ENCODE data around the gene STAT6.

Gene STAT6

GRCh38 chr12:57151741-57152630 lies 40.8 kb upstream of the STAT6 start:
- in situ Hi-C loops (cut with MboI; ENCODE audit: low pct_unique_long_range_greater_than_20kb, low sequenced_read_pairs, unreplicated experiment): no loop called here
- TF ChIP-seq, protein P1, sequence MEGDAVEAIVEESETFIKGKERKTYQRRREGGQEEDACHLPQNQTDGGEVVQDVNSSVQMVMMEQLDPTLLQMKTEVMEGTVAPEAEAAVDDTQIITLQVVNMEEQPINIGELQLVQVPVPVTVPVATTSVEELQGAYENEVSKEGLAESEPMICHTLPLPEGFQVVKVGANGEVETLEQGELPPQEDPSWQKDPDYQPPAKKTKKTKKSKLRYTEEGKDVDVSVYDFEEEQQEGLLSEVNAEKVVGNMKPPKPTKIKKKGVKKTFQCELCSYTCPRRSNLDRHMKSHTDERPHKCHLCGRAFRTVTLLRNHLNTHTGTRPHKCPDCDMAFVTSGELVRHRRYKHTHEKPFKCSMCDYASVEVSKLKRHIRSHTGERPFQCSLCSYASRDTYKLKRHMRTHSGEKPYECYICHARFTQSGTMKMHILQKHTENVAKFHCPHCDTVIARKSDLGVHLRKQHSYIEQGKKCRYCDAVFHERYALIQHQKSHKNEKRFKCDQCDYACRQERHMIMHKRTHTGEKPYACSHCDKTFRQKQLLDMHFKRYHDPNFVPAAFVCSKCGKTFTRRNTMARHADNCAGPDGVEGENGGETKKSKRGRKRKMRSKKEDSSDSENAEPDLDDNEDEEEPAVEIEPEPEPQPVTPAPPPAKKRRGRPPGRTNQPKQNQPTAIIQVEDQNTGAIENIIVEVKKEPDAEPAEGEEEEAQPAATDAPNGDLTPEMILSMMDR (IDR thresholded peaks at IDR 0.05; ENCODE audit: extremely low read depth, insufficient read depth, missing control alignments): no peak
- DNase-seq (ENCODE audit: low spot score): no peak

- DNase-seq (ENCODE audit: low spot score): no peak
- TF ChIP-seq, protein P1 (IDR thresholded peaks at IDR 0.05; ENCODE audit: extremely low read depth, insufficient read depth, missing control alignments): no peak
- in situ Hi-C loops (cut with MboI; ENCODE audit: low pct_unique_long_range_greater_than_20kb, low sequenced_read_pairs, unreplicated experiment): no loop called here
These were observed 39.3 kb upstream of the STAT6 start for GRCh38 chr12:57150400-57151000.

DNA sequence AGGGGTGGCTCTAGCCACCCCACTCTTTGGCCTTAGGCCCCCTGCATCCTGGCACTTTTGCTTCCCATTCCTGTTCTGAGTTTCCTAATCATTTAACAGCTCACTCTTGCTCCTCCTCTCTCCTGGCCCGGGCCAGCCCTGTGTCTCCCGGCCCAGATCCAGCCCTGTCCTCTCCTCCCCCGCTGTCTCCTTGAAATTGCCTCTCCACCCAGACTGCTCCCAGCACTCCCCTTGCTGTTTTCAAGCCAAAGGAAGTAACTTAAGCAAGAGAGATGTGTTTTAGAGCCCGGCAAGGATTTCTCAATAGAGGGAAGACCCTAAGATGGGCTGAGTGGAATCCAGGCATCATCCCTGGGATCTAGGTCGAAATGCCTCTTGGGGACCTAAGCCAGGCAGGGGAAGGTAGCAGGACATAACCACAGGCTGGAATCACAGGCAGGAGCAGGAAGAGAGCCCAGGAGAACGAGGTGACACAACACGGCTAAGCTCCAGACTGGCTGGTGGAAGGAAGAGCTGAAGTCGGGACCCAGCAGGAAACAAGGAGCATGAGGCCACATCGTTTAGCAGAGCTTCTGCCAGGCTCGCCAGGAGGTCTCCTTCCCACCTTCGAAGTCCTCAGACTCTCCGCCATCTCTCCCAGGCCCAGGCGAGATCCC lies 38.2 kb upstream of the STAT6 start:
- TF ChIP-seq, protein P1 (IDR thresholded peaks at IDR 0.05; ENCODE audit: extremely low read depth, insufficient read depth, missing control alignments): no peak
- no peak for DNase-seq (ENCODE audit: low spot score)
- in situ Hi-C loops (cut with MboI; ENCODE audit: low pct_unique_long_range_greater_than_20kb, low sequenced_read_pairs, unreplicated experiment): no loop called here

GRCh38 chr12:57148469-57149244 lies 37.5 kb upstream of the STAT6 start:
- TF ChIP-seq, protein P1 (IDR thresholded peaks at IDR 0.05; ENCODE audit: extremely low read depth, insufficient read depth, missing control alignments): no peak
- in situ Hi-C loops (cut with MboI; ENCODE audit: low pct_unique_long_range_greater_than_20kb, low sequenced_read_pairs, unreplicated experiment): no loop called here
- no peak for DNase-seq (ENCODE audit: low spot score)

DNA sequence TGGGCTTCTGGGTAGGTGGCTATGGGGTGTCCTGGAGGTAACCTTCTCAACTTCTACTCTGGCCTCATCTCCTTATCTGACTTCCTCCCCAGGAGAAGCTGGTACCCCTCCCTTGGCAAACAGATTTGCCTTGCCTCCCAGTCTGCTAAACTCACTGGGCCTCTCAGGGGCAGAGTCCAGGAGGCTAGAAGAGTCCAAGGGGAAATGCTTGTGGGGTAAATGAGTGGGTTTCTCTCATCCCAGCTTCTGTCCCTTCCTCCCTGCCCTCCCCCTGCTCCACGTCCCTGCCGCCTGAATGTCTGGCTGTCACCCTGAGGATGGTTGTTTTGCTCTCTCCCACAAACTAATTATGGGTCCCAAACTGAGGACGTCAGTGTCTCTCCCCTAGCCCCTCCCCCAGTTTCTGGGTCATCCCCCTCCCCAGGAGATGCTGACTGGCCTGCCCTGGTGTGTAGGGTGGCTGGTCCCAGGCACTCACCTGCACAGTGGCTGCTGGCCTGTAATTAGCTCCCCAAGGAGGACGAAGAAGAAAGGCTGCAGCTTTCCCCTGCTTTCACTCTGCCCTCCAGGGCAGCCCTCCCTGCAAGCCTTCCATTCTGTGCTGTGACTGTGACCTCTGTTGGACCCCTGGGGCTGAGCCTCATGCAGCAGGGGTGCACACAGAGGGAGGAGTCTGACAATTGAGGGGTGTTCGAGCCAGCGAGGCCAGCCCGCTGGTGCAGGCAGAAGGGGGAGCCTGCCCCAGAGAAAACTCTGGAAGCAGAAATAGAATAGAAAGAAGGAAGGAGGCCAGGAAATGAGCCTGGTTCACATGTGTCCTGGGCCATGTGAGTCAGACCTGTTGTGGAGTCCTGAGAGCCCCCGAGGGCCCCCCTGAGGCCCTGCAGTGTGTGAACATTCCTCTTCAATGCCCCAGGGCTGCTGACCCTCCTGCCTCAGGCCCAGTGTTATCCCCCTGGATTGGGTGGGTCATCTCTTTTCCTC lies 36.1 kb upstream of the STAT6 start, which contains the start of gene LRP1-AS:
Gene LRP1-AS (minus strand): TSS at position 659 of the 984 bp plus-strand sequence.
- in situ Hi-C loops (cut with MboI; ENCODE audit: low pct_unique_long_range_greater_than_20kb, low sequenced_read_pairs, unreplicated experiment): no loop called here
- no peak for DNase-seq (ENCODE audit: low spot score)
- TF ChIP-seq, protein P1 (IDR thresholded peaks at IDR 0.05; ENCODE audit: extremely low read depth, insufficient read depth, missing control alignments): no peak

Measured in GM13977 (cell line).